Kidney capillary endothelial cell (primary cell): ENCODE data around the gene TNP2.

Source experiments
- DNase-seq: peaks from one replicate; pipeline ENCODE4 v3.0.0-alpha.2; 2018; ENCODE audit warnings: low spot score

Gene TNP2

GRCh38 chr16:11256661-11257130, 12.4 kb downstream of the TNP2 start:
- DNase-seq, result peak; percentile 32

GRCh38 chr16:11255737-11256660, 13.1 kb downstream of the TNP2 start, which contains the start of gene SOCS1:
Gene SOCS1, minus strand, starts transcription at chr16:11256204. Its CDS starts 726 bp downstream, at chr16:11255478.
- DNase-seq, result peak; percentile 88

- peak; percentile 58 for DNase-seq
These were observed 14.0 kb downstream of the TNP2 start for GRCh38 chr16:11254913-11255736.

GRCh38 chr16:11253995-11254912, 14.9 kb downstream of the TNP2 start:
- DNase-seq, result no peak

- DNase-seq, result no peak
These were observed 15.8 kb downstream of the TNP2 start for GRCh38 chr16:11253009-11253994.

GRCh38 chr16:11252482-11252931, 16.6 kb downstream of the TNP2 start:
- DNase-seq, result no peak

- DNase-seq, result no peak
These were observed 17.3 kb downstream of the TNP2 start for GRCh38 chr16:11251525-11252481.

- DNase-seq, result no peak
These were observed 18.2 kb downstream of the TNP2 start for GRCh38 chr16:11250786-11251524.

- no peak for DNase-seq
These were observed 18.9 kb downstream of the TNP2 start for GRCh38 chr16:11250091-11250785.

GRCh38 chr16:11249233-11250061, 19.7 kb downstream of the TNP2 start:
- DNase-seq, result no peak

GRCh38 chr16:11248133-11248532, 21.0 kb downstream of the TNP2 start:
- DNase-seq, result no peak

- DNase-seq, result no peak
These were observed 23.1 kb downstream of the TNP2 start for GRCh38 chr16:11245988-11246387.

GRCh38 chr16:11245222-11245737, 23.8 kb downstream of the TNP2 start:
- no peak for DNase-seq

- no peak for DNase-seq
These were observed 26.5 kb downstream of the TNP2 start for GRCh38 chr16:11242658-11243057.

GRCh38 chr16:11241480-11242204, 27.5 kb downstream of the TNP2 start:
- no peak for DNase-seq
